ENCODE results near the gene CEP152.

Gene CEP152

GRCh38 chr15:48777645-48778330 lies 33.1 kb downstream of the CEP152 start:
- no peak for DNase-seq (ENCODE audit: low read depth in 2 of 2)

DNA sequence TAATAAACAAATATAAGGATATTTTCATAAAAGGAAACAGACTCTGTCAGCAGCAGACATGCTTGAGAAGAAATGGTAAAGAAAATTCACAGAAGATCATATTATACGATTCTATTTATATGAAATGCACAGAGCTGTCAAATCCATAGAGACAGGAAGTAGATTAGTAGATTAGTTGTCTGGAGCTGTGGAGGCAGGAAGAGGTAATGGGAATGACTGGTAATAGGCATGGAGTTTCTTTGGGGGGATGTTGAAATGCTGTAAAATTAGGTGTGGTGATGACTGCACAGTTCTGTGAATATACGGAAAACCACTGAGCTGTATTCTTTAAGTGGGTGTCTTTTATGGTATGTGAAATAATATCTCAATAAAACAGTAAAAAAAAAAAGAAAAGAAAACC lies 35.3 kb downstream of the CEP152 start:
- DNase-seq (ENCODE audit: low read depth in 2 of 2): no peak

DNA sequence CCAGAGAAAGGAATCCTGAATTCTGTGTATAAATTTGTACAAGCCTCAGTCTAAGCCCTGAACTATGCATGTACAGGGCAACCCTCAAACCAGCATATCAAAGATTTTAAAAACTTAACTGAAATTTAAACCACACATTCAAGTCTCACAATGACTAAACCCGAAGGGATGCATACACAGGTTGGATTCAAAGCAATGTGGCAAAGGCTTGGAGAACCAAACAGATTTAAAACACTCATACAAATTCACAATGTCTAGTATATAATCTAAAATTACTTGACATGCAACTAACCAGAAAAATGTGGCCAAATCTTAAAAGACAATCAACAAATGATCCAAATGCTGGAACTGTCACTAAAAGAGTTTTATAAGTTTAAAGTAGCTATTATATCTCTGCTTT lies 36.4 kb downstream of the CEP152 start:
- DNase-seq (ENCODE audit: low read depth in 2 of 2): no peak

DNA sequence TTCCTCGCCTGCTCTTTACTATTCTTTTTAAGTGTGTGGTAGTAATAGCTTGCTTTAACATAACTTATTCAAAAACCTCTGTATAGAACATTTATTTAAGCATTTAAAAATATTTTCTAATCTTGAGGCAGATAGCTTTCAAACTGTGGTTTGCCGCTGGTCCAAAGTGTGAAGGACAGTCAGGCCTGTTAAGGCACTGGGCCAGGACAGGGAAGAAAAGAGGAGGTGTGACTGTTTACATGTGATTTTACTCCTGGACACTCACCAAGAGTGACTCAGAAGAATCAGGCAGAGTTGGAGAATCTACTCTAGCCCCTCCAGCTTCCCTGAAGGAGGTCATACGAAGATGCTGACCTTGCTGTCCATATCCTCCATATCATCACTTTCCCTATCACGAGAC lies 44.7 kb downstream of the CEP152 start:
- DNase-seq (ENCODE audit: low read depth in 2 of 2): no peak

DNA sequence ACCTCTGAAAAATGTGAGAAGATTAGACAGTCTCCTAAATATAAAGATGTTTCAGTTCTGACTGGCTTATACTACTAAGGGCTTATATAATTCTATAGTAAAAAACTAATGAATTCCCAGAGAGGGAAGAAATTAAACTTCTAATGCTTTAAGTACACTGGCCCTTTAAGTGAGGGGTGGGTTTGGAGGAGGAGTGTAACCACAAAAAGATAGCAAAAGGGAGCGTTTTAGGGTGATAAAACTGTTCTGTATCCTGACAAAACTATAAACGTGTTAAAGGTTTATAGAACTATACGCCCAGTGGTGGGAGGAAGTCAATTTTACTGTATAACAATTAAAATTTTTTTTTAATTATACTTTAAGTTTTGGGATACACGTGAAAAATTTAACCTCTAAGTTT lies 45.8 kb downstream of the CEP152 start:
- DNase-seq (ENCODE audit: low read depth in 2 of 2): no peak

- no peak for DNase-seq (ENCODE audit: low read depth in 2 of 2)
Measured at GRCh38 chr15:48761393-48762158, 49.3 kb downstream of the CEP152 start.

GRCh38 chr15:48759921-48760320 lies 50.9 kb downstream of the CEP152 start:
- no peak for DNase-seq (ENCODE audit: low read depth in 2 of 2)

GRCh38 chr15:48757661-48758060 lies 53.2 kb downstream of the CEP152 start:
- DNase-seq (ENCODE audit: low read depth in 2 of 2): no peak

- no peak for DNase-seq (ENCODE audit: low read depth in 2 of 2)
Measured at GRCh38 chr15:48754011-48754410, 56.9 kb downstream of the CEP152 start.

DNA sequence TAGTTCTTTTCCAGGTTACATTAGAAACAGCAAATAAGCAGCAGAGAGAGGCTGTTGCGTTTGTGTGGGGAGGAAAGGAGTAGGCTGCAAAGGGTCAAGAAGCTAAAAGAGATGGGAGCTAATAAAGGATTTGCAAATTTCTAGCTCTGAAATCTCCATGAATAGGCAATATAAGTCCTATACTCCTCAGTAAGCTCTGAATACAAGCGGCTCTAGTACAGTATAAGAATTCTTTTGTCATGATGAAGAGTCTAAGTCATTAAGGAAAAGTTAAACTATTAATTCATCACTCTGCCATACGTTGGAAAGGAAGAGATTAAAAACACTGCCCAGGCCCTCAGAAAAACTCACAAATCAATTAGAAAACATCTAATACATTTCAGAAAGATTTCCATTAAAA lies 59.3 kb downstream of the CEP152 start:
- DNase-seq (ENCODE audit: low read depth in 2 of 2): no peak

- no peak for DNase-seq (ENCODE audit: low read depth in 2 of 2)
Measured at GRCh38 chr15:48748535-48748934, 62.3 kb downstream of the CEP152 start.

DNA sequence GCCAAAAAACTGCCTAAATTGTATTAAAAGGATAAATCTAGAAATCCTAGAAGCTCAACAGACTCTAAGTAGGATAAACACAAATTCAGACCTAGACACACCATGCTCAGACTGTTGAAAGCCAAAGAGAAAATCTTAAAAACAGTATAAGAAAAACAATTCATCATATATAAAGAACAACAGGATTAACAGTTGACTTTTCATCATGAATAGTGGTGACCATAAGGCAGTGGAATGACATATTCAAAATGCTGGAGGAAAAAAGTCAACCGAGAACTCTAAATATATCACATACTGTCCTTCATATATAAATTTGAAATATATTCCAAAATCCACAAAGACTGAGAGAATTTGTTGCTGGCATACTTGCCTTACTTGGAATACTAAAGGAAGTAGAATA lies 77.3 kb downstream of the CEP152 start:
- no peak for DNase-seq (ENCODE audit: low read depth in 2 of 2)

DNA sequence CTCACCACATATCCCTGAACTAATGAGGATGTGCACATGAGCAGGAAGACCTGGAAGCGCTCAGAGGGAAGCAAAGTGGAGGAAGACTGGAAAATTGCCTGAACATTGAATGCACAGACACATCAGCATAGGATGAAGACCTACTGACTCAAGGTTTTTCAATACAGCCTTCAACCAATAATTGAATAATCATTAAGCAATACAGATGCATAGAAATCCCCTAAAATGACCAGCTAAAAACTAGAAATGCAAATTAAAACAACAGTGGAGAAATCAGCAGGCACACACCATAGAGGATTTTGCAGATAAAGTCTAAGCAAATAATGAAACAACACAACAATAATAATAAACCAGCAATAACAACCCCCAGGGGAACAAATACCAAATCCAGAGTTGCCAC lies 80.4 kb downstream of the CEP152 start:
- no peak for DNase-seq (ENCODE audit: low read depth in 2 of 2)

- no peak for DNase-seq (ENCODE audit: low read depth in 2 of 2)
Measured at GRCh38 chr15:48723969-48724368, 86.9 kb downstream of the CEP152 start.

- DNase-seq (ENCODE audit: low read depth in 2 of 2): no peak
Measured at GRCh38 chr15:48722764-48723661, 87.9 kb downstream of the CEP152 start.

DNA sequence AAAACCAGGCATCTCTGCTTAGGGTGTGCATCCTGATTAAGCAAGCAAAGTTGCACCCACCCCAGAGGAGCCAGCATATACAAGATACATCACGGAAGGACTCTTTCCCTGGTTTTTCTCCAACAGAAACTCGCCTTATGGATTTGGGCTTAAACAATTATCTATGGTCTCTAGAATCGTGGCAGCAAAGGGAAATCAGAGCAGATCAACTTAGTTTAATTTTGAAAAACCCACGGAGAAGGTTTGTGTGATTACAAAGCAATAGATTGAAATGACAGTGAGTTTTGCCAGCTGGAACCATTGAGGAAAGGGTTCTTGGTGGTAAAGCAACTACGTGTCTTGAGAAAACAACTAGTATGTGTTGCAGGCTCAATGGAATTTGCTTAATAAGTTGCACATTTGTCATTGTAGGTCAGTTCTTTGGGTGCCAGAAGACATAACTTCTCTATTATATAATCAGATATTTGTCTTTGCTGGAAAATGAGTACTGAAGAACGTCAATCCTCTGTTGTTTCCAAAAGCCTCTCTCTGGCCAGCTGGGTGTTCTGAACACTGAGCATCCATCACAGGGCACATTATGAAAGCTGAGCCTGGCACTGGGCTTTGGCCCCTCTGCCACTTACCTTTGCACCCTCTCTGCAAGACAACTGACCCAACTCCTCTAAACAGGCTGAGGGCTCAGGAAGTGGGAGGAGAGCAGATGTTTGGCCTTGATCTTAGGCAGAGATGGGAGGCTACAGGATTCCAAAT lies 89.6 kb downstream of the CEP152 start:
- no peak for DNase-seq (ENCODE audit: low read depth in 2 of 2)

- no peak for DNase-seq (ENCODE audit: low read depth in 2 of 2)
Measured at GRCh38 chr15:48720646-48721045, 90.2 kb downstream of the CEP152 start.

GRCh38 chr15:48719668-48720067 lies 91.2 kb downstream of the CEP152 start:
- no peak for DNase-seq (ENCODE audit: low read depth in 2 of 2)

GRCh38 chr15:48718646-48719045 lies 92.2 kb downstream of the CEP152 start:
- no peak for DNase-seq (ENCODE audit: low read depth in 2 of 2)

DNA sequence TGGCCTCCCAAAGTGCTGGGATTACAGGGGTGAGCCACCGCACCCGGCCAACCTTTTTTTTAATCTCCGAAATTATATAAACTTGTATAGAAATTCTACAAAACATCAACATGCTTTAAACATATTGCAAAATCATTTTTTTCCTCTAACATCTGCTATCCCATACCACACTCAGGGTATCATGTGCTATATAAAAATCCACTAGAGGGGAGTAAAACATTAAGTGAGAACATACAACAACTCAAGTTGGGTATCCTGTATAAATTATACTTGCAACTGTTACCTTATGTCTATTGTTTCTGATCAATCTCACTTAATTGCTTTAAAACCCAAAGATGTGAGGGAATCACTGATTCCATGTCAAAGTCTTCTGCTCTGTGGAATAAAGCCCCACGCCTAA lies 93.4 kb downstream of the CEP152 start:
- DNase-seq (ENCODE audit: low read depth in 2 of 2): no peak

- no peak for DNase-seq (ENCODE audit: low read depth in 2 of 2)
Measured at GRCh38 chr15:48712546-48712945, 98.3 kb downstream of the CEP152 start.
